ENCODE measurements around the gene POPDC2. TPM values are rescaled to one million over a fixed set of nuclear protein-coding genes. Genes with fewer than 3 reads are reported as not detected.
"Not testable (repeated sequence)": the region's sequence is repeated elsewhere in the genome, so short reads cannot be mapped to it uniquely, and the experiment has no call there.

The POPDC2 gene
- total RNA-seq, 1 donor from 2014 or later: 0.63 TPM

DNA sequence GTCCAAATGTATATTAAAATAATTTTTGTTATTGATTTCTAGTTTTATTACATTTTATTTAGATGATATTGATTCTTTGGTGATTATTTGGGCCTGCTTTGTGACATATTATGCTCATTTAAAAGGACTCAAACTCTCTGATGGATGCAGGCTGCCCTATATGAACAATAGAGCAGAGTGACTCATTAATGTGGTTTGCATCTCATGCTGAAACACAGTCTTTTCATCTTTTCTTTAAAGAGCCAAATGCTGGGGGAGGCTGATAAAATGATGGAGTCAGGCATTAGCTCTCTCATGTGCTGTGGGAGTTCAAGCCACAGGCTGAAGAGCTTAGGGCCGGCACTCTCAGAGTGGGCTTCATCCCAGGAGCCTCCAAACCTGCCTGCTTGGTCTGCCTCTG is 55.5 kb downstream of the POPDC2 start:
- no peak overlapping the region for H3K27ac Mint-ChIP-seq
- intact Hi-C loops (cut with micrococcal nuclease): loop anchor here (2.0 kb wide), 1 partner anchor 34 kb away; no protein-coding TSS in a partner anchor
- DNase-seq: no peak
- H3K4me3 Mint-ChIP-seq: no peak overlapping the region
- H3K4me1 Mint-ChIP-seq: peaks cover 11% of the 10 kb centered on the region
- H3K9me3 Mint-ChIP-seq: no peaks in the 10 kb centered on the region
- H3K27me3 Mint-ChIP-seq: peaks cover 17% of the 10 kb centered on the region
- H3K36me3 Mint-ChIP-seq (ENCODE audit: low read depth): no peaks in the 10 kb centered on the region

GRCh38 chr3:119602676-119603075 is 57.7 kb downstream of the POPDC2 start:
- no peak overlapping the region for H3K4me3 Mint-ChIP-seq
- H3K36me3 Mint-ChIP-seq (ENCODE audit: low read depth): no peaks in the 10 kb centered on the region
- intact Hi-C loops (cut with micrococcal nuclease): no loop called here
- H3K27me3 Mint-ChIP-seq: peaks cover 1% of the 10 kb centered on the region
- H3K9me3 Mint-ChIP-seq: no peaks in the 10 kb centered on the region
- peaks cover 22% of the 10 kb centered on the region for H3K4me1 Mint-ChIP-seq
- no peak overlapping the region for H3K27ac Mint-ChIP-seq
- no peak for DNase-seq

DNA sequence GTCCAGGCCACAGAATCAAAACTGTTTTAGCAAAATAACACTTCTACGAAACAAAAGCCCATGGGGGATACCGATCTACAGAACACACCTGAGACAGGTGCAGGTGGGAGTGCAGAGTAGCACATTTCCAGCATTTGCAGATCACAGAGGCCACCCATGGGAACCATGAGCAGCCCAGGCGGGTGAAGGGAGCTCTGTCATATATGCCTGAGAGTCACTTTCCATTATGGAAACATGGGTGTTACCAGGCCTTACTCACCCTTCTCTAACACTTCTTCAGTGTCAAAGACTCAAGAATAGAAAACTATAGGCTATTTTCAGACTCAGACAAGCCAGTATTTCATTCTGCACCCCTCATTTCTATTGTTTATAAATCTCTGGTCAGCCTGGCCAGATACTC is 59.2 kb downstream of the POPDC2 start:
- peaks cover 27% of the 10 kb centered on the region for H3K4me1 Mint-ChIP-seq
- H3K27ac Mint-ChIP-seq: peak overlapping the region; percentile 77
- no peaks in the 10 kb centered on the region for H3K27me3 Mint-ChIP-seq
- H3K4me3 Mint-ChIP-seq: no peak overlapping the region
- intact Hi-C loops (cut with micrococcal nuclease): loop anchor here (2.0 kb wide), 2 partner anchors 20 to 76 kb away; partner anchors contain the start of gene COX17
- no peak for DNase-seq
- no peaks in the 10 kb centered on the region for H3K9me3 Mint-ChIP-seq
- no peaks in the 10 kb centered on the region for H3K36me3 Mint-ChIP-seq (ENCODE audit: low read depth)

DNA sequence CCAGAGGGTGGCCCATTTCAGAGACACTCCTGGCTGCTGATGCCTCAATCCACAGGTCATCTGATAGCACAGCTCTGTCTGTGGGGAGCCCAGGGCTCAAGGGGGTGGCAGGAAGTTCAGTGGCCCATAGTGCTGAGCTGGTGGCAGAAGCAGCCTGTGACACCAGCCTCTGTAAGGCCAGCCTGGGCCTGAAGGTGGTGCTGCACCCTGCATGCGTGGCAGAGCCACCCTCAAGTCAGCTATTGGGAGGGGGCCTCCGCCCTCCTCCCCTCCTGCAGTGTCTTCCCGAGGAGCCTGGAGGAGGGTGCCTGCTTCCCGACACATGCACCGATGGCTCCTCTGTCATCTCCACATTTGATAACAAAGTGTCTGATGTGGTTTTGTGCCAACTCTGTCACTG is 59.7 kb downstream of the POPDC2 start:
- H3K9me3 Mint-ChIP-seq: no peaks in the 10 kb centered on the region
- no peaks in the 10 kb centered on the region for H3K36me3 Mint-ChIP-seq (ENCODE audit: low read depth)
- DNase-seq: peak; percentile 69
- H3K4me3 Mint-ChIP-seq: no peak overlapping the region
- H3K27me3 Mint-ChIP-seq: no peaks in the 10 kb centered on the region
- peak overlapping the region; percentile 77 for H3K27ac Mint-ChIP-seq
- intact Hi-C loops (cut with micrococcal nuclease): loop anchor here (2.0 kb wide), 2 partner anchors 20 to 76 kb away; partner anchors contain the start of gene COX17
- peaks cover 31% of the 10 kb centered on the region for H3K4me1 Mint-ChIP-seq

GRCh38 chr3:119599558-119600174 is 60.7 kb downstream of the POPDC2 start:
- Mint-ChIP-seq H3K4me1 (peaks cover 29% of the 10 kb centered on the region), H3K9me3 (no peaks in the 10 kb centered on the region), H3K27ac (no peak overlapping the region), H3K36me3 (ENCODE audit: low read depth) (no peaks in the 10 kb centered on the region), H3K4me3 (no peak overlapping the region), H3K27me3 (no peaks in the 10 kb centered on the region)
- DNase-seq: no peak
- intact Hi-C loops (cut with micrococcal nuclease): loop anchor here (2.0 kb wide), 2 partner anchors 19 to 77 kb away; partner anchors contain the start of gene COX17

GRCh38 chr3:119598410-119599098 is 61.8 kb downstream of the POPDC2 start:
- Mint-ChIP-seq H3K9me3 (no peaks in the 10 kb centered on the region), H3K27me3 (no peaks in the 10 kb centered on the region), H3K27ac (peak overlapping the region; percentile 34), H3K36me3 (ENCODE audit: low read depth) (no peaks in the 10 kb centered on the region), H3K4me3 (no peak overlapping the region), H3K4me1 (peaks cover 29% of the 10 kb centered on the region)
- DNase-seq: no peak
- intact Hi-C loops (cut with micrococcal nuclease): no loop called here

DNA sequence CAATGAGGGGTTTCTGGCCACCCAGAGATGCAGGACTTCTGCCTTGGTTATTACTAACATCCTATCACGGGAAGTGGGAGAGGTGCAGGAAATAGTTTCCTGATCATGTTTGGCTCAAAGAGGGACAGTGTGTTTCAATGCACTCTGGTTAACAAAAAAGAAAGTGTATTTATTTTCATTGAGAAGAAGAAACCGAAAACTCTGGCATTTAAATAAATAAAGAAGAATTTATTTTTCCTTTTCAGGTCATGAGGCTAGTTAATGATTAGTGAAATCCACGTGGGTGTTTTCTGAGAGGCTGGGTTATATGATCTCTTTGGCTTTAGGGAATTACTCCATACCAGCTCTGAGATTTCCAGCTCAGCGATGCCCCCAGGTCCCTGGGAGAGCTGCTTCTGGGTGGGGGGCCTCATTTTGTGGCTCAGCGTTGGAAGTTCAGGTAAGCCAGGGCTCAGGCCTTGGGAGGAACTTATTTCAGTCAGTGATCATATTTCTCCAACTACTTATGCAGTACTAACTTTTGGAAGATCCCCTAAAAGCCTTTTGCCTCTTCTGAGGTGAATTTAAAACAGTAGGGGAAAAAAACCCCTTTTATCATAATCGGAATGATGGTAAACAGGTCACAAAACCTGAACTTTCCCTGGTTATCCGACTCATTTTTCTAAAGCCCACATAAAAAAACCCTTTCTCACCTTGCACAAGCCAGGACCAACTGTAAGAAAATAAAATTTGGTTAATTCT is 62.7 kb downstream of the POPDC2 start, which contains the start of gene PLA1A:
Gene PLA1A (plus strand): TSS at position 338 of the 741 bp plus-strand sequence. CDS start 29 bp downstream, at position 367.
- no peak for DNase-seq
- Mint-ChIP-seq H3K27me3 (peaks cover under 1% of the 10 kb centered on the region), H3K27ac (peak within 1 kb of the TSS; percentile 34), H3K4me1 (peaks cover 29% of the 10 kb centered on the region), H3K9me3 (no peaks in the 10 kb centered on the region), H3K4me3 (no peak within 1 kb of the TSS), H3K36me3 (ENCODE audit: low read depth) (no peaks in the 10 kb centered on the region)
- intact Hi-C loops (cut with micrococcal nuclease): no loop called here

DNA sequence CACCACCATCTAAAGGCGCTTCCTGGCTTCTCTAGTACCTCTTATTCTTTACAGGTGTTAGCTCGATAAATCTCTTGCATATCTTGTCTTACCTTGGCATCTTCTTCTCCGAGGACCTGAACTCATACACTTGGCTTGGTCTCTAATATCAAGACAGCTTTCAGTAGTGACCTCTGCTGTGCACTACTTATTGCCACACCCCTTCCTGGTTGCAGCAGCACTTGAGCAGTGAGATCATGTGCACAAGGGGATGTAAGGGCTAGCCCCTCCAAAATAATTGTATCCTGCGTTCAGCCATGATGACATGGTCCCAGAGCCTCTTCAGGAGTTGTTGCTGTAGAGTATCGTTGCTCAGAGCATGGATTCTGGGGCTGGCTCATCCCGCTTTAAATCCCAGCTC is 64.0 kb downstream of the POPDC2 start:
- Mint-ChIP-seq H3K4me1 (peaks cover 28% of the 10 kb centered on the region), H3K27me3 (peaks cover 2% of the 10 kb centered on the region), H3K27ac (no peak overlapping the region), H3K4me3 (no peak overlapping the region), H3K36me3 (ENCODE audit: low read depth) (no peaks in the 10 kb centered on the region), H3K9me3 (no peaks in the 10 kb centered on the region)
- DNase-seq: no peak
- intact Hi-C loops (cut with micrococcal nuclease): no loop called here

DNA sequence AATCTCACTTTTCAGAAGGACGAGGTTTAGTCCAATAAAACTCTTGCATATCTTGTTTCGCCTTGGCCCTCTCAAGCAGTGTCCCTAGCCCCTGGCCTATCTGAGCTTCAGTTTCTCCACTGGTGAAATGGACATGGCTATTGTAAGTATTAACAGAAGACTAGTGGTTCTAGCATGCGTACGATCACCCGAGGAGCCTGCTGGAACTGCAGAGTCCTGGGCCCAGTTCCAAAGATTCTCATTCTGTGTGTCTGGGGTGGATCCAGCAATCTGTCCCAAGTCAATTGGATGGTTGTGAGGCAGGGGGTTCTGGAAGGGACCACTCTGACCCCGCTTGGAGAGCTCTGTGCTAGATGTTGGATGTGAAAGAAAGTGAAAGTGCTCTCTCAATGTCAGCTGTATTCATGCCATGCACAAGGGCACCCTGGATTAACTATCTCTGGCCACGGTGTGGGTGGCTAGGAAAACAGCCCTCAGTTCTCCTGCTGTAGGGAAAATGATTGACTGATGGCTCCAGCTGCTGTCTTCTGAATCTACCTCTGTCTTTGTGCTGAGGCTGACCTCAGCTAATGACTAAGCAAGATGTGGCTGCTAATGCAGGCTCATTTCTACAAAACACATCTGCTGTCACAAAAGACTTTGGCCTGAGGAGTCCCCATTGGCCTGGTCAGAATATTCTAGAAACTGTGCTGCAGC is 64.6 kb downstream of the POPDC2 start:
- Mint-ChIP-seq H3K27ac (no peak overlapping the region), H3K27me3 (peaks cover 2% of the 10 kb centered on the region), H3K4me1 (peaks cover 25% of the 10 kb centered on the region), H3K9me3 (no peaks in the 10 kb centered on the region), H3K4me3 (no peak overlapping the region), H3K36me3 (ENCODE audit: low read depth) (no peaks in the 10 kb centered on the region)
- no peak for DNase-seq
- intact Hi-C loops (cut with micrococcal nuclease): no loop called here

- H3K36me3 Mint-ChIP-seq (ENCODE audit: low read depth); H3K4me3 Mint-ChIP-seq; H3K9me3 Mint-ChIP-seq; DNase-seq; H3K27ac Mint-ChIP-seq; H3K27me3 Mint-ChIP-seq; intact Hi-C loops (cut with micrococcal nuclease): not testable (repeated sequence)
- peaks cover 22% of the 10 kb centered on the region for H3K4me1 Mint-ChIP-seq
Observed at GRCh38 chr3:119594929-119595328, 65.5 kb downstream of the POPDC2 start.

DNA sequence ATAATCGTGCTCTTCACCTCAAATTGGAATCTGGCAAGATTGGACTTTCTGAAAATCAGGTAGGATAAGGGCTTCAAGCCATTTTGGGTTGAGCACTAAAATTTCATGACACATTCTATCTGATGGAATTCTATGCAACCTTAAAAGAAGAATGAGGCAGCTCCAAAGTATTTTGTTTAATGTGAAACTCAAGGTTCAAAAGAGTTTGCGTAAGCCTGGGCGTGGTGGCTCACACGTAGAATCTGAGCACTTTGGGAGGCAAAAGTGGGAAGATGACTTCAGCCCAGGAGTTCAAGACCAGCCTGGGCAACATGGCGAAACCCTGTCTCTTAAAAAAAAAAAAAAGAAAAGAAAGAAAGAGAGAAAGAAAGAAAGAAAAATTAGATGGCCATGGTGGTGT is 66.3 kb downstream of the POPDC2 start:
- no peak overlapping the region for H3K27ac Mint-ChIP-seq
- peaks cover 8% of the 10 kb centered on the region for H3K9me3 Mint-ChIP-seq
- peaks cover 2% of the 10 kb centered on the region for H3K36me3 Mint-ChIP-seq (ENCODE audit: low read depth)
- peaks cover 3% of the 10 kb centered on the region for H3K27me3 Mint-ChIP-seq
- peaks cover 19% of the 10 kb centered on the region for H3K4me1 Mint-ChIP-seq
- intact Hi-C loops (cut with micrococcal nuclease): no loop called here
- H3K4me3 Mint-ChIP-seq: no peak overlapping the region
- DNase-seq: no peak

GRCh38 chr3:119592861-119593260 is 67.5 kb downstream of the POPDC2 start:
- peaks cover 3% of the 10 kb centered on the region for H3K27me3 Mint-ChIP-seq
- intact Hi-C loops (cut with micrococcal nuclease): no loop called here
- H3K4me3 Mint-ChIP-seq: no peak overlapping the region
- H3K9me3 Mint-ChIP-seq: peaks cover 8% of the 10 kb centered on the region
- no peak overlapping the region for H3K27ac Mint-ChIP-seq
- DNase-seq: no peak
- peaks cover 19% of the 10 kb centered on the region for H3K4me1 Mint-ChIP-seq
- peaks cover 2% of the 10 kb centered on the region for H3K36me3 Mint-ChIP-seq (ENCODE audit: low read depth)
